PFSK-1 (cell line): ENCODE measurements around the gene CRHR2.

Experiments used
- FOXP2 ChIP-seq: optimal IDR thresholded peaks from 2 replicates; pipeline ENCODE3; 2011; ENCODE audit warnings: borderline replicate concordance, control low read depth, inconsistent platforms; ENCODE audit not compliant: insufficient read depth; ENCODE audit errors: extremely low read length, extremely low read depth
- POLR2AphosphoS5 ChIP-seq: IDR thresholded peaks from 2 replicates; pipeline ENCODE4 v1.6.1; 2012; ENCODE audit warnings: low read depth, mild to moderate bottlenecking, control low read depth, low read length, moderate library complexity
- REST ChIP-seq, 2 experiments: IDR thresholded peaks; 2 replicates each; pipeline versions ENCODE4 v1.6.1 to v1.8.0; 2011 to 2012; ENCODE audit warnings: low read depth in 2 of 2, low read length in 2 of 2, control low read depth in 1 of 2, inconsistent platforms in 1 of 2, mild to moderate bottlenecking in 1 of 2, moderate library complexity in 1 of 2; ENCODE audit not compliant: insufficient read depth in 1 of 2
- SIN3A ChIP-seq: IDR thresholded peaks from 2 replicates; pipeline ENCODE4 v1.6.1; 2012; ENCODE audit warnings: mild to moderate bottlenecking, low read length, moderate library complexity, borderline replicate concordance; ENCODE audit not compliant: insufficient read depth
- TAF1 ChIP-seq: IDR thresholded peaks from 2 replicates; pipeline ENCODE4 v1.6.1; 2012; ENCODE audit warnings: low read length, control low read depth, borderline replicate concordance; ENCODE audit not compliant: insufficient read depth

- no peak for TF ChIP-seq POLR2AphosphoS5
- TF ChIP-seq SIN3A = no peak
- no peak for TF ChIP-seq TAF1
- no peak for TF ChIP-seq REST (IDR thresholded peaks at IDR 0.05; ENCODE audit: insufficient read depth in 1 of 2, low read depth in 2 of 2, low read length in 2 of 2)
- TF ChIP-seq FOXP2 = no peak
Measured at GRCh38 chr7:30708983-30709382, 26.7 kb upstream of the CRHR2 start.
